GM15510 (cell line): ENCODE results near the gene CREM.

Experiments
- POLR2A ChIP-seq: IDR thresholded peaks from 3 replicates; pipeline ENCODE4 v1.6.1; 2011; ENCODE audit warnings: borderline replicate concordance; ENCODE audit not compliant: insufficient read length; ENCODE audit errors: extremely low read depth

Gene CREM

GRCh38 chr10:35126062-35126529, 550 bp upstream of the CREM start:
- TF ChIP-seq POLR2A = no peak

- TF ChIP-seq POLR2A = no peak
Measured at GRCh38 chr10:35127289-35127891, 744 bp downstream of the CREM start.

DNA sequence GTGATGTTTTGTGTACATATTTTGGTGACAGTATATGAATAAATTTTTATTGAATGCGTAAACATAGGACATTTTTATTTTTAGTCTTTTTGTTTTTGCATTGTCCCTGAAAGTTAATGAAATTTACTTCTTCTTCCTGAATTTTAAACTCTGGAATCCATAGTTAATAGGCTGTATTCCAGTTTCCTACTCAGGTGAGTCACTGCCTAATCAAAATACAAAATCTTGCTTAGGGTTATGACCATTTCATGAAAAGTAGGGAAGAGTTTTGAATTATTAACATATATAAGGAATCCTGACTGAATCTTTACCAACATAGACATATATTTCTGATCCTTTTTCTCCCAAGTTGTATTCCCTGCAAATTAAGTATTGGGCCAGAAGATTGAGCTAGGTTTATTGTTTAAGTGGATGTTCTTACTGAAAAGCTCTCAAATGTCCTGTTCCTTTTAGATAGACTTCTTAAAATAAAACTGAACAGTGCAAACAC, 2.6 kb downstream of the CREM start:
- no peak for TF ChIP-seq POLR2A

DNA sequence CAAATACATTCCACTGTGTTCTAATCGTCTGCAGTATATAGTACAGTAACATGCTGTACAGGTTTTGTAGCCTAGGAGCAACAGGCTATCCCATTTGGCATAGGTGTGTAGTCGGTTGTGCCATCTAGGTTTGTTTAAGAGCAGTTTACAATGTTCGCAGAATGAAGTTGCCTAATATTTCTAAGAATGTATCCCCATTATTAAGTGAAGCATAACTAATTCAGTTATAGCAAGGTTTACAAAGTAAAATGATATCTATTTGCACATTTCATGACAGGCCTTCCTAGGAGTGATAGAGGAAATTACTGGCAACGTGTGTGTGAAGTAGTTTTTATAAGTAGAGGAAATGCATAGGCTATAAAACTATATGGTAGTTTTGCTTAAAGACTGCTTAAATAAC, 4.0 kb downstream of the CREM start:
- no peak for TF ChIP-seq POLR2A

GRCh38 chr10:35132727-35133126, 6.1 kb downstream of the CREM start:
- no peak for TF ChIP-seq POLR2A

GRCh38 chr10:35133586-35133985, 6.9 kb downstream of the CREM start:
- no peak for TF ChIP-seq POLR2A

- no peak for TF ChIP-seq POLR2A
Measured at GRCh38 chr10:35135861-35136260, 9.2 kb downstream of the CREM start.

DNA sequence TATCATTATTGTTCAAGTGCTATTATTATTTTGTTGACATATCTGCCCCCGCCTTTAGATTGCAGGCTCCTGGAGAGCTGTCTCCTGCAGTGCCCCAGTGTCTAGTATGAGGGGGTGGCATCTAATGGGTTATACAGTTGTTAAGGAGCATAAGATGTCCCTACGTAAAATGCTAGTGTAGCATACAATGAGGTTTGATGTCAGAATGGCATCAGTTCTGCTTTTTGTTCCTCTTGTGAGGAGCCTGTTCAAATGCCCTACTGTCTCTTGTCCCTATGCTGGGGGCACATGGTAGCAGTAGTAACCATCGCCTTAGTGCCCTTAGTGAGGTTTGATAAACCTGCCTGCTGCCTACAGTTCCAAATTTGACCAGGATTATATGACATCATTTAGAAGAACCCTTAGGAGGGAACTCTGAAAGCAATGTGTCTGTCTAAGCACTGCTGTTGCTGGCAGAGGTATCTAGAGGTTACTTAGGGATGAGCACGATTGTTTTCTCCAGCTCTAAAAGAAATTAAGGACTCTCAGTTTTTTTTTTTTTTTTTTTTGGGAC, 9.7 kb downstream of the CREM start:
- no peak for TF ChIP-seq POLR2A

GRCh38 chr10:35140126-35140525, 13.5 kb downstream of the CREM start:
- no peak for TF ChIP-seq POLR2A

DNA sequence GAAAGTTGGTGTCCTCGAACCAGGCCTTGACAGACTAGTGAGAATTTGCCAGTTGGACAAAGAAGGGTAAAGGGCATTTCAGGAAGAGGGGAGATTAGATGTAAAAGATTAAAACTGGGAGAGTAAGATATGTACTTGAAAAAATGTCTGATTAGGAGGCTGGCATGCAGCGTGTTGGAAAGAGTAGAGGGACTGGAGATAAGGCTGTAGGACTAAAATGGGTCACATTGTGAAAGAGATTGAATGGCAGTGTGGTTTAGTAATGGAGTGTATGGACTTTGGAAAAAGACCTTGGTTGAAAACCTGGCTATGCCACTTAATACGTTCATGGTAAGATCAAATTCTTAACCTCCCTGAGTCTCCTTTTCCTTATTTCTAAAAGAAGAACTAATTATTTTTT, 14.1 kb downstream of the CREM start:
- TF ChIP-seq POLR2A = no peak

- no peak for TF ChIP-seq POLR2A
Measured at GRCh38 chr10:35150308-35150707, 23.7 kb downstream of the CREM start.

DNA sequence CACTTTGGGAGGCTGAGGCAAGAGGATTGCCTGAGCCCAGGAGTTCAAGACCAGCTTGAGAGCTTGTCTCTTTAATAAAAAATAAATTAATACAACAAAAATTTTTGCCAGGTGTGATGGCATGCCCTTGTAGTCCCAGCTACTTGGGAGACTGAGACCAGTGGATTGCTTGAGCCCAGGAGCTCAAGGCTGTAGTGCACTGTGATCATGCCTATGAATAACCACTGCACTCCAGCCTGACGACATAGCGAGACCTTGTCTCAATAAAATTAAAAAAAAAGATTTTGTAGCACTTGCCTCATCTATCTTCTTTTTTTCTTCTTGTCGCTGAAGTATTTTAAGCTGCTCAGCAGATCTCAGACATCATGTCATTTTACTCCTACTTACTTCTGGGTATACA, 26.3 kb downstream of the CREM start:
- TF ChIP-seq POLR2A = no peak

GRCh38 chr10:35153716-35154115, 27.1 kb downstream of the CREM start:
- TF ChIP-seq POLR2A = no peak

GRCh38 chr10:35160743-35161142, 34.1 kb downstream of the CREM start:
- TF ChIP-seq POLR2A = no peak

- TF ChIP-seq POLR2A = no peak
Measured at GRCh38 chr10:35161906-35162305, 35.3 kb downstream of the CREM start.

DNA sequence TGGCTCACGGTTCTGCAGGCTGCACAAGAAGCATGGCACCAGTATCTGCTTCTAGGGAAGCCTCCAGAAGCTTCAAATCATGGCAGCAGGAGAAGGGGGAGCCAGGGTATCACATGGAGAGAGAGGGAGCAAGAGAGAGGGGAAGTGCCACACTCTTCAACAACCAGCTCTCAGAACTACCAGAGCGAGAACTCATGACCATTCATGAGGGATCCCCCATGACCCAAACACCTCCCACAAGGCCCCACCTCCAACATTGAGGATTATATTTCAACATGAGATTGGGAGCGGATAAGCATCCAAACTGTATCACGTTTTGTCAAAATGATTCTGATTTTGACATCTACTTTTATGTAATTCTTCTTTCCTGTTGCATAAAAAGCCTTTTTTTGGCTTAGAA, 38.5 kb downstream of the CREM start:
- TF ChIP-seq POLR2A = no peak
